HepG2 (cell line): ENCODE measurements around the gene PRIMPOL. TPM values are rescaled to one million over a fixed set of nuclear protein-coding genes. Genes with fewer than 3 reads are reported as not detected.

Experiments
- ADNP ChIP-seq: sonication (generic); formaldehyde crosslinking; IDR thresholded peaks from 2 replicates; pipeline ENCODE4 v1.4.0; 2020; ENCODE audit warnings: missing genetic modification reagents
- AKNA ChIP-seq: sonication (generic); formaldehyde crosslinking; IDR thresholded peaks from 2 replicates; pipeline ENCODE4 v1.4.0; 2020; ENCODE audit warnings: missing genetic modification reagents, borderline replicate concordance
- DZIP1 ChIP-seq: sonication (generic); formaldehyde crosslinking; IDR thresholded peaks from 2 replicates; pipeline ENCODE4 v1.5.0; 2020; ENCODE audit warnings: mild to moderate bottlenecking, missing genetic modification reagents
- NR1H2 ChIP-seq: sonication (generic); formaldehyde crosslinking; IDR thresholded peaks from 2 replicates; pipeline ENCODE4 v1.8.1; 2022; ENCODE audit warnings: low read depth, missing genetic modification reagents, borderline replicate concordance
- RARG ChIP-seq: sonication (generic); formaldehyde crosslinking; IDR thresholded peaks from 2 replicates; pipeline ENCODE4 v1.4.0; 2020; ENCODE audit warnings: low read depth, mild to moderate bottlenecking, missing genetic modification reagents
- SP2 ChIP-seq: sonication (generic); formaldehyde crosslinking; IDR thresholded peaks from 2 replicates; pipeline ENCODE4 v1.5.1; 2020; ENCODE audit warnings: mild to moderate bottlenecking, missing genetic modification reagents
- THAP8 ChIP-seq: sonication (generic); formaldehyde crosslinking; IDR thresholded peaks from 2 replicates; pipeline ENCODE4 v1.5.1; 2020; ENCODE audit warnings: missing genetic modification reagents, mild to moderate bottlenecking, borderline replicate concordance
- THYN1 ChIP-seq: sonication (generic); formaldehyde crosslinking; IDR thresholded peaks from 2 replicates; pipeline ENCODE4 v1.8.1; 2023; ENCODE audit warnings: low read depth, mild to moderate bottlenecking, moderate library complexity, missing genetic modification reagents, borderline replicate concordance
- USF2 ChIP-seq, 2 experiments: sonication (generic) in 1 of 2; formaldehyde crosslinking in 1 of 2; IDR thresholded peaks; 2 replicates each; pipeline versions ENCODE4 v1.5.1 to v1.6.1; 2011 to 2020; ENCODE audit warnings: borderline replicate concordance in 1 of 2, low read depth in 1 of 2, low read length in 1 of 2, mild to moderate bottlenecking in 1 of 2, missing genetic modification reagents in 1 of 2, moderate library complexity in 1 of 2
- ZBTB26 ChIP-seq: IDR thresholded peaks from 2 replicates; pipeline ENCODE4 v1.6.1; 2016; ENCODE audit warnings: missing compliant biosample characterization, missing genetic modification reagents, borderline replicate concordance
- ZFP36L1 ChIP-seq: sonication (generic); formaldehyde crosslinking; IDR thresholded peaks from 2 replicates; pipeline ENCODE4 v1.8.0; 2022; ENCODE audit warnings: mild to moderate bottlenecking, missing genetic modification reagents, moderate library complexity
- ZNF331 ChIP-seq: sonication (generic); formaldehyde crosslinking; IDR thresholded peaks from 2 replicates; pipeline ENCODE4 v1.4.0; 2020; ENCODE audit warnings: missing genetic modification reagents
- ZNF350 ChIP-seq: sonication (generic); formaldehyde crosslinking; IDR thresholded peaks from 2 replicates; pipeline ENCODE4 v1.4.0; 2020; ENCODE audit warnings: mild to moderate bottlenecking, low read depth, missing genetic modification reagents, borderline replicate concordance
- ZNF510 ChIP-seq: sonication (generic); formaldehyde crosslinking; IDR thresholded peaks from 2 replicates; pipeline ENCODE4 v1.4.0; 2020; ENCODE audit warnings: low read depth, mild to moderate bottlenecking, missing genetic modification reagents
- polyA plus RNA-seq, 8 experiments: library from polyadenylated mRNA; depleted of rRNA in 3 of 8; stranded (reverse) in 7 of 8; unstranded in 1 of 8; fragments of >200 nt; fragmentation: Illumina TruSeq in 4 of 8; extraction: Trizol in 4 of 8; gene quantifications; 2 replicates each; pipeline versions ENCODE4 v1.2.1 to v1.2.3, GENCODE V29; 2011 to 2016; ENCODE audit warnings: low read depth in 4 of 8, missing spikeins in 1 of 8, mixed read lengths in 1 of 8; ENCODE audit not compliant: insufficient read depth in 1 of 8
- total RNA-seq, 5 experiments: library from RNA; depleted of rRNA; stranded (reverse); fragments of >200 nt; fragmentation: Illumina TruSeq; extraction: Trizol; gene quantifications; 2 replicates each; pipeline ENCODE4 v1.2.3, GENCODE V29; 2016; ENCODE audit warnings: low read depth in 1 of 5

Gene PRIMPOL
- total and polyA plus RNA-seq, 2 of the 13 experiments (the other 11 are each of a cell fraction or from before 2014, with no cell fraction given), result 7.3 to 11.0 TPM

GRCh38 chr4:184733654-184734524 lies 84.4 kb downstream of the PRIMPOL start, which contains the start of gene CENPU (continued):
- TF ChIP-seq AKNA (CRISPR knock-in tag) (0 out of 2 replicates have a peak, but pooled peaks have one; percentile 56), DZIP1 (no peak), NR1H2 (CRISPR knock-in tag) (no peak; the same call in 1 of the 2 replicates), ADNP (CRISPR knock-in tag) (no peak), ZNF350 (CRISPR knock-in tag) (peak; percentile 99), THAP8 (CRISPR knock-in tag) (peak; percentile 23; the same call in 1 of the 2 replicates), SP2 (CRISPR knock-in tag) (peak; percentile 45; the same call in 1 of the 2 replicates), ZFP36L1 (peak; percentile 99), USF2 (IDR thresholded peaks at IDR 0.05; ENCODE audit: low read depth, low read length) (peak; percentile 37), USF2 (CRISPR knock-in tag; IDR thresholded peaks at IDR 0.05; ENCODE audit: borderline replicate concordance) (peak; percentile 88), RARG (CRISPR knock-in tag) (no peak; the same call in 1 of the 2 replicates), ZNF510 (CRISPR knock-in tag) (peak; percentile 95), THYN1 (no peak), ZNF331 (peak; percentile 97), ZBTB26 (CRISPR knock-in tag) (peak; percentile 74)
